ENCODE measurements around the gene TNC.

DNA sequence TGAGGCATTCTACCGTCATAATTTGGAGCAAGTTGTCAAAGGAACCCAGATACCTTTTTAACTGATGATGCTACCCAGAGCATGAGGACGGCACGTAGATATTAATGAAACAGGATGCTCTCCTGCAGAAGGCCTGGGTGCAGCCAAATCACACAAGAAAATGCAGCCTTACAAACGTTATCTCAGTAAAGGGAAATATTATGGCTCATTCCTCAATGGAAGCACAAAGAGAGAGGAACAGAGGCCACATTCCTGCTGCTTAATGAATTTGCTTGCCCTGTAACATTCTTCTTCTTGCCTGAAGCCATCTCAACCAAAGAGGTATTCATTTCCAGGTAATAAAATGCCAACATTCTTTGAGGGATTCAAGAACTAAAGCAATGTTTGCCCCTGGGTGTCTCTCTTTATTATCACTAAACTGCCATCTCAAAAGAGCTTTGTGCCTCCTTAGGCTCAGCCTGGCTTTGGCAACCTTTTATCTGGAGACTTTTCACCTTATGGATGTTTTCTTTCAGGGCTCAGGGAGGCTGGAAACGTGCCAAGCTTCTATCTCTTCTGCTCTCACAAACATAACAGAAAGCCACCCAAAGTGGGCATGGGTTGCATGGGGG, 92.9 kb downstream of the TNC start:
- TF ChIP-seq, protein P1, sequence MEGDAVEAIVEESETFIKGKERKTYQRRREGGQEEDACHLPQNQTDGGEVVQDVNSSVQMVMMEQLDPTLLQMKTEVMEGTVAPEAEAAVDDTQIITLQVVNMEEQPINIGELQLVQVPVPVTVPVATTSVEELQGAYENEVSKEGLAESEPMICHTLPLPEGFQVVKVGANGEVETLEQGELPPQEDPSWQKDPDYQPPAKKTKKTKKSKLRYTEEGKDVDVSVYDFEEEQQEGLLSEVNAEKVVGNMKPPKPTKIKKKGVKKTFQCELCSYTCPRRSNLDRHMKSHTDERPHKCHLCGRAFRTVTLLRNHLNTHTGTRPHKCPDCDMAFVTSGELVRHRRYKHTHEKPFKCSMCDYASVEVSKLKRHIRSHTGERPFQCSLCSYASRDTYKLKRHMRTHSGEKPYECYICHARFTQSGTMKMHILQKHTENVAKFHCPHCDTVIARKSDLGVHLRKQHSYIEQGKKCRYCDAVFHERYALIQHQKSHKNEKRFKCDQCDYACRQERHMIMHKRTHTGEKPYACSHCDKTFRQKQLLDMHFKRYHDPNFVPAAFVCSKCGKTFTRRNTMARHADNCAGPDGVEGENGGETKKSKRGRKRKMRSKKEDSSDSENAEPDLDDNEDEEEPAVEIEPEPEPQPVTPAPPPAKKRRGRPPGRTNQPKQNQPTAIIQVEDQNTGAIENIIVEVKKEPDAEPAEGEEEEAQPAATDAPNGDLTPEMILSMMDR (conservative IDR thresholded peaks at IDR 0.05; ENCODE audit: low read depth, low read length) = no peak
- no peak for TF ChIP-seq MAZ (IDR thresholded peaks at IDR 0.05; ENCODE audit: borderline replicate concordance, low read depth, low read length)
- TF ChIP-seq POLR2A (IDR thresholded peaks at IDR 0.05; ENCODE audit: low read depth, low read length) = no peak
- no peak for TF ChIP-seq RFX5 (IDR thresholded peaks at IDR 0.05; ENCODE audit: low read depth, low read length)
- TF ChIP-seq, protein P2, sequence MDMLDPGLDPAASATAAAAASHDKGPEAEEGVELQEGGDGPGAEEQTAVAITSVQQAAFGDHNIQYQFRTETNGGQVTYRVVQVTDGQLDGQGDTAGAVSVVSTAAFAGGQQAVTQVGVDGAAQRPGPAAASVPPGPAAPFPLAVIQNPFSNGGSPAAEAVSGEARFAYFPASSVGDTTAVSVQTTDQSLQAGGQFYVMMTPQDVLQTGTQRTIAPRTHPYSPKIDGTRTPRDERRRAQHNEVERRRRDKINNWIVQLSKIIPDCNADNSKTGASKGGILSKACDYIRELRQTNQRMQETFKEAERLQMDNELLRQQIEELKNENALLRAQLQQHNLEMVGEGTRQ (IDR thresholded peaks at IDR 0.05; ENCODE audit: low read depth, low read length) = no peak
- TF ChIP-seq CEBPB (IDR thresholded peaks at IDR 0.05; ENCODE audit: low read depth, low read length) = no peak
- no peak for TF ChIP-seq RCOR1 (IDR thresholded peaks at IDR 0.05; ENCODE audit: insufficient replicate concordance, low read length)
- TF ChIP-seq FOS (IDR thresholded peaks at IDR 0.05; ENCODE audit: low read depth, low read length) = no peak
- TF ChIP-seq RAD21 (IDR thresholded peaks at IDR 0.05; ENCODE audit: low read length) = no peak
- no peak for TF ChIP-seq BHLHE40 (IDR thresholded peaks at IDR 0.05; ENCODE audit: low read depth, low read length)

Measured in IMR-90 (cell line).